Subcutaneous abdominal adipose tissue (tissue), 5 donors: ENCODE data around the gene KCNH8.
"Not testable (repeated sequence)": the region's sequence is repeated elsewhere in the genome, so short reads cannot be mapped to it uniquely, and the experiment has no call there.

Experiments
- H3K27ac ChIP-seq: one replicate; pipeline ENCODE4 v1.7.0; 2013; ENCODE audit warnings: low read depth, mild to moderate bottlenecking, inconsistent platforms, low read length, moderate library complexity
- H3K27me3 ChIP-seq, 5 donors: one replicate each; pipeline ENCODE4 v1.7.0; 2013; ENCODE audit warnings: low read length in 5 of 5, inconsistent platforms in 1 of 5; ENCODE audit not compliant: control insufficient read depth in 5 of 5, insufficient read depth in 4 of 5
- H3K36me3 ChIP-seq, 5 donors: one replicate each; pipeline ENCODE4 v1.7.0; 2013; ENCODE audit warnings: low read length in 5 of 5; ENCODE audit not compliant: control insufficient read depth in 5 of 5, insufficient read depth in 5 of 5
- H3K4me1 ChIP-seq, 5 donors: one replicate each; pipeline ENCODE4 v1.7.0; 2013; ENCODE audit warnings: low read length in 5 of 5, mild to moderate bottlenecking in 3 of 5, moderate library complexity in 1 of 5; ENCODE audit not compliant: control insufficient read depth in 5 of 5, insufficient read depth in 5 of 5
- H3K4me3 ChIP-seq, 5 donors: one replicate each; pipeline ENCODE4 v1.7.0; 2013; ENCODE audit warnings: low read length in 5 of 5, low read depth in 1 of 5
- H3K9ac ChIP-seq, 5 donors: one replicate each; pipeline ENCODE4 v1.7.0; 2013; ENCODE audit warnings: low read length in 5 of 5, mild to moderate bottlenecking in 4 of 5, moderate library complexity in 3 of 5
- H3K9me3 ChIP-seq, 5 donors: one replicate each; pipeline ENCODE4 v1.7.0; 2013; ENCODE audit warnings: low read length in 5 of 5; ENCODE audit not compliant: control insufficient read depth in 5 of 5
- donor health status: healthy.
- donor health status: healthy.
- donor health status: healthy.
- donor health status: healthy.
- donor health status: healthy.

Gene KCNH8

GRCh38 chr3:19233882-19234784, 85.8 kb downstream of the KCNH8 start:
- H3K9ac ChIP-seq, H3K27me3 ChIP-seq, H3K9me3 ChIP-seq, H3K4me1 ChIP-seq, H3K36me3 ChIP-seq, H3K4me3 ChIP-seq, H3K27ac ChIP-seq: not testable (repeated sequence)

- Histone ChIP-seq H3K27me3 (no peaks in the 10 kb centered on the region), H3K9ac (no peak overlapping the region), H3K36me3 (no peaks in the 10 kb centered on the region), H3K27ac (no peak overlapping the region), H3K4me3 (no peak overlapping the region), H3K9me3 (peaks cover 0 to 7% (median 0%) of the 10 kb centered on the region in 5 donors), H3K4me1 (no peaks in the 10 kb centered on the region)
These were observed 99.8 kb downstream of the KCNH8 start for GRCh38 chr3:19248143-19248542.

GRCh38 chr3:19248767-19249166, 100.5 kb downstream of the KCNH8 start:
- H3K4me1 ChIP-seq = no peaks in the 10 kb centered on the region
- H3K27ac ChIP-seq = no peak overlapping the region
- no peak overlapping the region for H3K4me3 ChIP-seq
- H3K9me3 ChIP-seq = peaks cover 0 to 7% (median 0%) of the 10 kb centered on the region in 5 donors
- H3K9ac ChIP-seq = no peak overlapping the region
- no peaks in the 10 kb centered on the region for H3K36me3 ChIP-seq
- no peaks in the 10 kb centered on the region for H3K27me3 ChIP-seq

- H3K4me3 ChIP-seq = no peak overlapping the region
- H3K9me3 ChIP-seq = peaks cover 0 to 4% (median 3%) of the 10 kb centered on the region in 5 donors
- no peaks in the 10 kb centered on the region for H3K4me1 ChIP-seq
- H3K27ac ChIP-seq = no peak overlapping the region
- no peak overlapping the region for H3K9ac ChIP-seq
- no peaks in the 10 kb centered on the region for H3K36me3 ChIP-seq
- no peaks in the 10 kb centered on the region for H3K27me3 ChIP-seq
These were observed 102.8 kb downstream of the KCNH8 start for GRCh38 chr3:19250959-19251610.

- no peaks in the 10 kb centered on the region for H3K4me1 ChIP-seq
- no peak overlapping the region for H3K4me3 ChIP-seq
- H3K9ac ChIP-seq = no peak overlapping the region
- peaks cover 0 to 7% (median 4%) of the 10 kb centered on the region in 5 donors for H3K9me3 ChIP-seq
- H3K27ac ChIP-seq = no peak overlapping the region
- H3K36me3 ChIP-seq = no peaks in the 10 kb centered on the region
- H3K27me3 ChIP-seq = no peaks in the 10 kb centered on the region
These were observed 105.9 kb downstream of the KCNH8 start for GRCh38 chr3:19254189-19254588.

- no peak overlapping the region for H3K4me3 ChIP-seq
- no peaks in the 10 kb centered on the region for H3K27me3 ChIP-seq
- H3K4me1 ChIP-seq = no peaks in the 10 kb centered on the region
- peaks cover 0 to 7% (median 4%) of the 10 kb centered on the region in 5 donors for H3K9me3 ChIP-seq
- no peaks in the 10 kb centered on the region for H3K36me3 ChIP-seq
- no peak overlapping the region for H3K27ac ChIP-seq
- H3K9ac ChIP-seq = no peak overlapping the region
These were observed 106.6 kb downstream of the KCNH8 start for GRCh38 chr3:19254784-19255338.

GRCh38 chr3:19256313-19256712, 108.0 kb downstream of the KCNH8 start:
- H3K36me3 ChIP-seq = no peaks in the 10 kb centered on the region
- no peak overlapping the region for H3K4me3 ChIP-seq
- H3K27ac ChIP-seq = no peak overlapping the region
- no peaks in the 10 kb centered on the region for H3K4me1 ChIP-seq
- no peak overlapping the region for H3K9ac ChIP-seq
- no peaks in the 10 kb centered on the region for H3K27me3 ChIP-seq
- peaks cover 0 to 7% (median 4%) of the 10 kb centered on the region in 5 donors for H3K9me3 ChIP-seq

- no peaks in the 10 kb centered on the region for H3K9me3 ChIP-seq
- no peaks in the 10 kb centered on the region for H3K27me3 ChIP-seq
- no peaks in the 10 kb centered on the region for H3K36me3 ChIP-seq
- H3K9ac ChIP-seq = no peak overlapping the region
- H3K4me3 ChIP-seq = no peak overlapping the region
- H3K4me1 ChIP-seq = no peaks in the 10 kb centered on the region
- H3K27ac ChIP-seq = no peak overlapping the region
These were observed 115.3 kb downstream of the KCNH8 start for GRCh38 chr3:19263606-19264005.

GRCh38 chr3:19264424-19264823, 116.1 kb downstream of the KCNH8 start:
- H3K9me3 ChIP-seq = no peaks in the 10 kb centered on the region
- H3K9ac ChIP-seq = no peak overlapping the region
- H3K36me3 ChIP-seq = no peaks in the 10 kb centered on the region
- H3K27ac ChIP-seq = no peak overlapping the region
- no peaks in the 10 kb centered on the region for H3K27me3 ChIP-seq
- H3K4me1 ChIP-seq = no peaks in the 10 kb centered on the region
- no peak overlapping the region for H3K4me3 ChIP-seq

- Histone ChIP-seq H3K9ac (no peak overlapping the region), H3K27ac (no peak overlapping the region), H3K36me3 (no peaks in the 10 kb centered on the region), H3K4me1 (no peaks in the 10 kb centered on the region), H3K27me3 (no peaks in the 10 kb centered on the region), H3K4me3 (no peak overlapping the region), H3K9me3 (no peaks in the 10 kb centered on the region)
These were observed 118.7 kb downstream of the KCNH8 start for GRCh38 chr3:19267040-19267439.
